BJ (cell line): ENCODE results near the gene PDS5A. TPM values are rescaled to one million over a fixed set of nuclear protein-coding genes. Genes with fewer than 3 reads are reported as not detected.

Experiments
- CTCF ChIA-PET: fragments of 350-600 bp; formaldehyde crosslinking; extraction: SDS; loops from one replicate; lab custom pipeline; 2021; ENCODE audit warnings: antibody characterized with exemption, inconsistent platforms; lab: Yijun Ruan, JAX
- POLR2A ChIA-PET: fragments of 300-600 bp; sonication (Branson Sonifier 250); formaldehyde crosslinking; extraction: SDS; loops from one replicate; lab custom pipeline; 2021; ENCODE audit warnings: antibody characterized with exemption; lab: Charles Lee
- DNase-seq: peaks from one replicate; pipeline ENCODE4 v3.0.0-alpha.2; 2011; ENCODE audit warnings: low read depth
- H3K27me3 ChIP-seq: 2 replicates; pipeline ENCODE4 v1.6.0; 2011; ENCODE audit warnings: low read length; ENCODE audit not compliant: control insufficient read depth, insufficient read depth
- H3K36me3 ChIP-seq: 2 replicates; pipeline ENCODE4 v1.5.1; 2011; ENCODE audit warnings: low read length; ENCODE audit not compliant: control insufficient read depth, insufficient read depth
- H3K4me3 ChIP-seq: 2 replicates; pipeline ENCODE4 v1.5.1; 2011; ENCODE audit warnings: low read depth, mild to moderate bottlenecking, control low read depth, low read length
- CTCF ChIP-seq: IDR thresholded peaks from 2 replicates; pipeline ENCODE4 v1.5.1; 2011; ENCODE audit warnings: low read depth, mild to moderate bottlenecking, control low read depth, inconsistent platforms, low read length, moderate library complexity; ENCODE audit not compliant: insufficient read depth
- polyA plus RNA-seq: library from polyadenylated mRNA; depleted of rRNA; stranded (reverse); fragments of >200 nt; gene quantifications from 2 replicates; pipeline ENCODE4 v1.2.3, GENCODE V29; 2011

Gene PDS5A
- polyA plus RNA-seq, 1 experiment = 17.8 TPM

- H3K36me3 ChIP-seq = no peaks in the 10 kb centered on the region
- POLR2A ChIA-PET = no interaction called here
Measured at GRCh38 chr4:39931441-39931901, 46.2 kb downstream of the PDS5A start.

DNA sequence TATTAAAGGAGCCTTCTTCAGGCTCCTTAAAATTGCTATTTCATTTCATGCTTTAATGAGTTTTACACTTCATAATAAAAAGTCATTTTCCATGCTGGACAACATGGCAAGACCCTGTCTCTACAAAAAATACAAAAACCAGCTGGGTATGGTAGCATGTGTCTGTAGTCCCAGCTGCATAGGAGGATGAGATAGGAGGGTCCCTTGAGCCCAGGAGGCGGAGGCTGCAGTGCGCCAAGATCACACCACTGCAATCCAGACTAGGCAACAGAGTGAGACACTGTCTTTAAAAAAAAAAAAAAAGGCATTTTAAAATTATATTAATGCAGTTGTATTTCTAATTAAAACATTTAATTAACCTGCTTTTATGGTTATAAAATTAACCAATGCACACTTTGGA, 49.2 kb downstream of the PDS5A start:
- H3K4me3 ChIP-seq = no peak overlapping the region
- POLR2A ChIA-PET = no interaction called here
- no peak for DNase-seq
- H3K36me3 ChIP-seq = no peaks in the 10 kb centered on the region
- CTCF ChIA-PET = no interaction called here
- no peaks in the 10 kb centered on the region for H3K27me3 ChIP-seq
- TF ChIP-seq CTCF = no peak

More at GRCh38 chr4:39931441-39931901, 46.2 kb downstream of the PDS5A start:
- CTCF ChIA-PET = no interaction called here
- Histone ChIP-seq H3K27me3 (no peaks in the 10 kb centered on the region), H3K4me3 (no peak overlapping the region)
- no peak for TF ChIP-seq CTCF
- no peak for DNase-seq

DNA sequence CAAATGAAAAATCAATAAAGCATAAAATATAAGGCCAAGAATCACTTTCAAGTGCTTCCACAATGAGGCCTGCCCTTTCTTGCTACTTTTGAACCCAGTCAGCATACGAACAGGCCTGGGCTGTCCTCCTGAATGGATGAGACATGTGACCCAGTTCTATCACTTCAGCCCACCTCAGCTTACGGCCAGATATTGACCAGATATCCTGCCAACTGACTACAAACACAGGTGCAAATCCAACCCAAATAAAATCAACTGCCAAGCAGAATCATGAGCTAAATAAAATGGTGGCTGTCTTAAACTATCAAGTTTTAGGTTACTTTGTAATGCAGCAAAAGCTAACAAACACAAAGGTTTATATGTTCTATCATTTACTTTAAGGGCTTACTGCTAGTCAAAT, 53.7 kb downstream of the PDS5A start:
- CTCF ChIA-PET = interaction anchor here (1.8 to 1.9 kb wide), 2 partner anchors 10 to 13 kb away, joined by 3 to 7 read pairs; no protein-coding TSS in a partner anchor
- TF ChIP-seq CTCF = no peak
- POLR2A ChIA-PET = no interaction called here
- Histone ChIP-seq H3K27me3 (no peaks in the 10 kb centered on the region), H3K4me3 (no peak overlapping the region), H3K36me3 (no peaks in the 10 kb centered on the region)
- no peak for DNase-seq

DNA sequence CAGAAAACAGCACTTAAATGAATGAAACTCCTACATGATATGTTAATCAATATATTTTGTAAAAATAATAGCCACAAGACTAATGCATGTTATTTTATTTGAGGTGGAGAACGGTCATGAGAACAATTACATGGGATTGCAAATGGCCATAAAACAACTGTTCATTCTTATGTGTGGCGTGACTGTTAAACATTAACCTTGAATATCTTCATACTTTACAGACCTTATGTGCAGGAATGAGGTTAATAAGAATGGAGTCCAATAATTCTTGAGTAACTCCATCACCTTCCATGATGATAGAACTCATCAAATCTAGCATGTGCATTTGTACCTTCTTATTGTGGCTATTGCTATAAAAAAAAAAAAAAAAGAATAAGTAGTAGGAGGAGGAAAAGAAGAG, 55.3 kb downstream of the PDS5A start:
- no peaks in the 10 kb centered on the region for H3K27me3 ChIP-seq
- no peak for DNase-seq
- TF ChIP-seq CTCF = no peak
- H3K36me3 ChIP-seq = peaks cover 3% of the 10 kb centered on the region; the same call in 1 of the 2 replicates
- ChIA-PET POLR2A (no interaction called here), CTCF (no interaction called here)
- no peak overlapping the region for H3K4me3 ChIP-seq

DNA sequence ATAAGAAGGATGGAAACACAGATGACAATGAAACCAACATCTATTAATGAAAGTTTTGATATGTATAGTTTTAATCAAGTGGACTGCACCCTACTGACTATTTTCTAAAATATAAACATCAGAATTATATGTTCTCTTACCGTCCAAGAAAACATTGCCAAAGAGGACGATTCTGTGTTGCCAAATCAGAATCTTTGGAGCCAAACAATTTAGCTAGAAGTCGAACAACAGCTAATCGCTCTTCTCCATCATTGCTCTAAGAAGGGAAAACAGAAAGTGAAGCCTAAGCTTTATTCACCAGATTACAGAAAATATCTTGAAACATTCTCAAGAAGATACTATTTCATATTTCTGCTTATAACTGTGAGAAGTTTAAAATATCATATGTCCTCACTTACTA, 64.2 kb downstream of the PDS5A start:
- CTCF ChIA-PET = no interaction called here
- H3K36me3 ChIP-seq = peaks cover 5% of the 10 kb centered on the region
- POLR2A ChIA-PET = no interaction called here
- no peak for TF ChIP-seq CTCF
- DNase-seq = no peak
- no peaks in the 10 kb centered on the region for H3K27me3 ChIP-seq
- H3K4me3 ChIP-seq = no peak overlapping the region
